ENCODE measurements around the gene EIF2AK3.

Gene EIF2AK3

GRCh38 chr2:88537640-88538039 lies 89.6 kb downstream of the EIF2AK3 start:
- no peak for DNase-seq

- DNase-seq, result no peak
Measured at GRCh38 chr2:88530081-88530480, 97.2 kb downstream of the EIF2AK3 start.

GRCh38 chr2:88521445-88522073 lies 105.7 kb downstream of the EIF2AK3 start:
- DNase-seq, result no peak

GRCh38 chr2:88517759-88518201 lies 109.5 kb downstream of the EIF2AK3 start:
- no peak for DNase-seq
